Measurements from ENCODE around the gene MYRFL. TPM values are rescaled to one million over a fixed set of nuclear protein-coding genes. Genes with fewer than 3 reads are reported as not detected.

Gene MYRFL
- total RNA-seq, 1 experiment from 2014 or later, result 1.3 TPM

GRCh38 chr12:69961246-69961645 is 136.2 kb downstream of the MYRFL start:
- peaks cover 13% of the 10 kb centered on the region for H3K4me1 Mint-ChIP-seq
- H3K36me3 Mint-ChIP-seq, result 0 out of 2 replicates have a peak, but pooled peaks cover 3% of the 10 kb centered on the region
- ChIA-PET CTCF (no interaction called here), POLR2A (no interaction called here)
- DNase-seq (ENCODE audit: low spot score), result no peak
- H3K4me3 Mint-ChIP-seq, result no peak overlapping the region
- H3K27me3 Mint-ChIP-seq (ENCODE audit: low read depth), result no peaks in the 10 kb centered on the region
- TF ChIP-seq ETV6 (CRISPR knock-in tag; IDR thresholded peaks at IDR 0.05) (no peak), PRDM15 (CRISPR knock-in tag; IDR thresholded peaks at IDR 0.05) (no peak)
- ATAC-seq, result no peak
- peaks cover 11% of the 10 kb centered on the region; the same call in 1 of the 2 replicates for H3K9me3 Mint-ChIP-seq
- H3K27ac Mint-ChIP-seq, result no peak overlapping the region

GRCh38 chr12:69966409-69966808 is 141.4 kb downstream of the MYRFL start:
- ChIA-PET CTCF (no interaction called here), POLR2A (no interaction called here)
- Mint-ChIP-seq H3K27me3 (ENCODE audit: low read depth) (no peaks in the 10 kb centered on the region), H3K4me1 (peaks cover 3% of the 10 kb centered on the region), H3K4me3 (no peak overlapping the region), H3K27ac (no peak overlapping the region), H3K36me3 (0 out of 2 replicates have a peak, but pooled peaks cover 3% of the 10 kb centered on the region), H3K9me3 (peaks cover 7% of the 10 kb centered on the region; the same call in 1 of the 2 replicates)
- ATAC-seq (no peak), DNase-seq (ENCODE audit: low spot score) (no peak)
- no peak for TF ChIP-seq GRHL2 (CRISPR knock-in tag; IDR thresholded peaks at IDR 0.05; ENCODE audit: insufficient replicate concordance, severe bottlenecking)
- no peak for TF ChIP-seq TP53 (CRISPR knock-in tag; IDR thresholded peaks at IDR 0.05)
- TF ChIP-seq ZNF219 (CRISPR knock-in tag; IDR thresholded peaks at IDR 0.05; ENCODE audit: borderline replicate concordance), result no peak
- no peak for TF ChIP-seq ZMAT4 (CRISPR knock-in tag; IDR thresholded peaks at IDR 0.05)
- no peak for TF ChIP-seq ZNF425 (CRISPR knock-in tag; conservative IDR thresholded peaks at IDR 0.05)
- TF ChIP-seq ZBTB43 (CRISPR knock-in tag; IDR thresholded peaks at IDR 0.05), result no peak
- no peak for TF ChIP-seq ZNF138 (CRISPR knock-in tag; conservative IDR thresholded peaks at IDR 0.05)
- no peak for TF ChIP-seq ESRRA (CRISPR knock-in tag; IDR thresholded peaks at IDR 0.05; ENCODE audit: borderline replicate concordance)
- TF ChIP-seq ATF1 (CRISPR knock-in tag; IDR thresholded peaks at IDR 0.05), result no peak
- no peak for TF ChIP-seq MXD4 (CRISPR knock-in tag; IDR thresholded peaks at IDR 0.05; ENCODE audit: borderline replicate concordance)
- no peak for TF ChIP-seq GABPB1 (CRISPR knock-in tag; IDR thresholded peaks at IDR 0.05)
- TF ChIP-seq FOXK1 (CRISPR knock-in tag; IDR thresholded peaks at IDR 0.05), result no peak
- TF ChIP-seq NFYB (CRISPR knock-in tag; conservative IDR thresholded peaks at IDR 0.05; ENCODE audit: low read depth), result no peak
- TF ChIP-seq SMAD3 (CRISPR knock-in tag; IDR thresholded peaks at IDR 0.05; ENCODE audit: borderline replicate concordance), result no peak
- no peak for TF ChIP-seq ZNF416 (CRISPR knock-in tag; IDR thresholded peaks at IDR 0.05)
- no peak for TF ChIP-seq ATF3 (CRISPR knock-in tag; conservative IDR thresholded peaks at IDR 0.05)
- TF ChIP-seq RORB (CRISPR knock-in tag; IDR thresholded peaks at IDR 0.05), result no peak
- TF ChIP-seq USF1 (CRISPR knock-in tag; IDR thresholded peaks at IDR 0.05), result no peak
- TF ChIP-seq CBFB (CRISPR knock-in tag; IDR thresholded peaks at IDR 0.05; ENCODE audit: low read depth), result no peak
- TF ChIP-seq ARID4B (CRISPR knock-in tag; IDR thresholded peaks at IDR 0.05; ENCODE audit: borderline replicate concordance), result no peak

Data from WTC11 (cell line).